BJ (cell line): ENCODE data around the gene COL23A1. TPM values are rescaled to one million over a fixed set of nuclear protein-coding genes. Genes with fewer than 3 reads are reported as not detected.

ENCODE experiments used
- CTCF ChIA-PET: fragments of 350-600 bp; formaldehyde crosslinking; extraction: SDS; loops from one replicate; lab custom pipeline; 2021; ENCODE audit warnings: antibody characterized with exemption, inconsistent platforms; lab: Yijun Ruan, JAX
- POLR2A ChIA-PET: fragments of 300-600 bp; sonication (Branson Sonifier 250); formaldehyde crosslinking; extraction: SDS; loops from one replicate; lab custom pipeline; 2021; ENCODE audit warnings: antibody characterized with exemption; lab: Charles Lee
- DNase-seq: peaks from one replicate; pipeline ENCODE4 v3.0.0-alpha.2; 2011; ENCODE audit warnings: low read depth
- H3K27me3 ChIP-seq: 2 replicates; pipeline ENCODE4 v1.6.0; 2011; ENCODE audit warnings: low read length; ENCODE audit not compliant: control insufficient read depth, insufficient read depth
- H3K36me3 ChIP-seq: 2 replicates; pipeline ENCODE4 v1.5.1; 2011; ENCODE audit warnings: low read length; ENCODE audit not compliant: control insufficient read depth, insufficient read depth
- H3K4me3 ChIP-seq: 2 replicates; pipeline ENCODE4 v1.5.1; 2011; ENCODE audit warnings: low read depth, mild to moderate bottlenecking, control low read depth, low read length
- polyA plus RNA-seq: library from polyadenylated mRNA; depleted of rRNA; stranded (reverse); fragments of >200 nt; gene quantifications from 2 replicates; pipeline ENCODE4 v1.2.3, GENCODE V29; 2011
- TF ChIP-seq, protein P1 (sequence below): IDR thresholded peaks from 2 replicates; pipeline ENCODE4 v1.5.1; 2011; ENCODE audit warnings: low read depth, mild to moderate bottlenecking, control low read depth, inconsistent platforms, low read length, moderate library complexity; ENCODE audit not compliant: insufficient read depth

The COL23A1 gene
- polyA plus RNA-seq, 1 experiment, result not detected

DNA sequence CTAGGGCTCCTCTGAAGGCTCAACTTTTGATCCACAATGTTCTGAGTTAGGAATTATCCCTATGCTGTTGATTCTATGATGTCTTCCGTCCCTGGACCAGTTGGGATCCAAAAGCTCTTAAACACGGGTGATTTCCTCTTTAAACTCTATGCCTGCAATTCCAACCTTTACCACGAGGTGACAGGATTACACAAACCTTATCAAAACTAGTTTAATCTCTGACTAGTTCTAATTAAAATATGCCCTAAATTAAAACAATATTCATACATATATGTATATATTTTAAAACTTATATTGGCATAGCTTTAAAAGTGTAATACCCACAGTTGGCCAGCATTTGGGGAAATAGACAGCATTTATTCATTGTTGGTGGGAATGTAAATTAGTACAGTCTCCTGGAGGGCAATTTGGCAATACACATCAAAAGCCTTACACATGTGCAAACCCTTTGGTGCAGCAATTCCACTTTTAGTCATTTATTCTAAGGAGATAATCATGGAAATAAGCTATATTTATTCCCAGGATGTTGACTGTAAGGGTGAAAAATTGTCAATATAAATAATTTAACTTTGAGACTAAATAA lies 306.0 kb downstream of the COL23A1 start:
- Histone ChIP-seq H3K27me3 (no peaks in the 10 kb centered on the region), H3K36me3 (no peaks in the 10 kb centered on the region), H3K4me3 (no peak overlapping the region)
- CTCF ChIA-PET, result interaction anchor here (0.5 to 0.6 kb wide), 2 partner anchors 80 to 1347 kb away, joined by 3 read pairs; no protein-coding TSS in a partner anchor
- DNase-seq, result no peak
- TF ChIP-seq, protein P1, sequence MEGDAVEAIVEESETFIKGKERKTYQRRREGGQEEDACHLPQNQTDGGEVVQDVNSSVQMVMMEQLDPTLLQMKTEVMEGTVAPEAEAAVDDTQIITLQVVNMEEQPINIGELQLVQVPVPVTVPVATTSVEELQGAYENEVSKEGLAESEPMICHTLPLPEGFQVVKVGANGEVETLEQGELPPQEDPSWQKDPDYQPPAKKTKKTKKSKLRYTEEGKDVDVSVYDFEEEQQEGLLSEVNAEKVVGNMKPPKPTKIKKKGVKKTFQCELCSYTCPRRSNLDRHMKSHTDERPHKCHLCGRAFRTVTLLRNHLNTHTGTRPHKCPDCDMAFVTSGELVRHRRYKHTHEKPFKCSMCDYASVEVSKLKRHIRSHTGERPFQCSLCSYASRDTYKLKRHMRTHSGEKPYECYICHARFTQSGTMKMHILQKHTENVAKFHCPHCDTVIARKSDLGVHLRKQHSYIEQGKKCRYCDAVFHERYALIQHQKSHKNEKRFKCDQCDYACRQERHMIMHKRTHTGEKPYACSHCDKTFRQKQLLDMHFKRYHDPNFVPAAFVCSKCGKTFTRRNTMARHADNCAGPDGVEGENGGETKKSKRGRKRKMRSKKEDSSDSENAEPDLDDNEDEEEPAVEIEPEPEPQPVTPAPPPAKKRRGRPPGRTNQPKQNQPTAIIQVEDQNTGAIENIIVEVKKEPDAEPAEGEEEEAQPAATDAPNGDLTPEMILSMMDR, result peak; percentile 53
- POLR2A ChIA-PET, result no interaction called here

- DNase-seq, result no peak
- TF ChIP-seq, protein P1, result no peak
- Histone ChIP-seq H3K36me3 (no peaks in the 10 kb centered on the region), H3K27me3 (no peaks in the 10 kb centered on the region), H3K4me3 (no peak overlapping the region)
- ChIA-PET CTCF (interaction anchor here (0.6 kb wide), 1 partner anchor 1347 kb away, joined by 3 read pairs; no protein-coding TSS in a partner anchor), POLR2A (no interaction called here)
These were observed 306.7 kb downstream of the COL23A1 start for GRCh38 chr5:178283520-178283919.

DNA sequence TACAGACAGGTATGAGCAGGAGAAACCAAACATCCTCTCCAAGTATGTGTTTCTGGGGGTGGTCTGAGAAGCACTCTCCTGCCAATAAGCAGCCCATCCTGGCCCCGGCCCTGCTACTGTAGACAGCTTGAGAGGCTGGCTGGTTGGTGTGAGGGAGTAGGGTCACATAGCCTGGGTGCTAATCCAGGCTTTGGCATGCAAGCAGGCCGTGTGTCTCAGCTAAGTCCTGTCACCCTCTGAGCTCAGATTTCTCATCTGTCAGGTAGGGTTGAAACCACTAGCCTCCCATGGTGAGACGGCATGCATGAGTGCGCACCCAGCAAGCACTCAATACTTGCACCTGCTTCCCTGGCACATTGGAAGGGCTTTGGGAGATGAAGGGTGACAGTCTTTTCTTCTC lies 307.8 kb downstream of the COL23A1 start:
- Histone ChIP-seq H3K27me3 (no peaks in the 10 kb centered on the region), H3K4me3 (no peak overlapping the region), H3K36me3 (no peaks in the 10 kb centered on the region)
- TF ChIP-seq, protein P1, result no peak
- ChIA-PET POLR2A (no interaction called here), CTCF (no interaction called here)
- DNase-seq, result no peak

DNA sequence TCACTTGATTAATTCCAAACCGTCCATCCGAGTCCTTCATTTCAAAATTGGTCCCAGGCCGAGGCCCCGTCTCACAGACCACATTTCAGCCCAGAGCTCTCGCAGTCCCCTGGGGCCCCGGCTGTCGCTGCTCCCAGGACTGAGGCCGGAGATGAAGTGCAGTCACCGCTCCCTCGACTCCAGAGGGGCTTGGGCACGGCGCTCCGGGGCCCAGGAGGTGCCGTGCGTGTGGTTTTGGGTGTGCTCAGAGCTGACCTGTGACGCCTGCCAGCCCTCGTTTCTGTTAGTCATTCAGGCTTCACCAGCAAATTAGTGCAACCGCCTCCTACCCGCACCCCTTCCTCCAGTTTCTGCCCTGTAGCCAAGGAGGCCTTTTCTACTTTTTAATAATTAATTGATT lies 308.9 kb downstream of the COL23A1 start:
- CTCF ChIA-PET, result interaction anchor here (0.5 to 2.9 kb wide), 4 partner anchors 14 to 329 kb away, joined by 3 to 14 read pairs (median 6); no protein-coding TSS in a partner anchor
- H3K36me3 ChIP-seq, result no peaks in the 10 kb centered on the region

GRCh38 chr5:178280631-178281030 lies 309.6 kb downstream of the COL23A1 start:
- ChIA-PET POLR2A (no interaction called here), CTCF (interaction anchor here (0.5 to 2.9 kb wide), 9 partner anchors 15 to 1213 kb away, joined by 3 to 14 read pairs (median 3); no protein-coding TSS in a partner anchor)
- TF ChIP-seq, protein P1, result no peak
- H3K36me3 ChIP-seq, result no peaks in the 10 kb centered on the region
- H3K4me3 ChIP-seq, result no peak overlapping the region
- H3K27me3 ChIP-seq, result no peaks in the 10 kb centered on the region; the same call in 1 of the 2 replicates
- DNase-seq, result no peak

More for the DNA sequence above, 308.9 kb downstream of the COL23A1 start:
- POLR2A ChIA-PET, result no interaction called here
- Histone ChIP-seq H3K4me3 (no peak overlapping the region), H3K27me3 (no peaks in the 10 kb centered on the region)
- no peak for DNase-seq
- TF ChIP-seq, protein P1, result no peak
